Vagina (tissue), 2 donors: ENCODE results near the gene MAPRE3.

Source experiments
- POLR2A ChIP-seq, 2 donors: fragments of 450-650 bp; IDR thresholded peaks; one replicate each; pipeline ENCODE4 v1.6.1; 2017; ENCODE audit warnings: antibody characterized with exemption in 2 of 2, mild to moderate bottlenecking in 2 of 2, moderate library complexity in 2 of 2
- TF ChIP-seq, protein P1 (sequence below), 3 experiments: fragments of 450-650 bp in 2 of 3; fragments of 200-600 bp in 1 of 3; sonication (generic) in 1 of 3; IDR thresholded peaks; one replicate each; pipeline ENCODE4 v1.5.1; 2017 to 2019; ENCODE audit warnings: antibody characterized with exemption in 3 of 3, mild to moderate bottlenecking in 2 of 3, moderate library complexity in 2 of 3

DNA sequence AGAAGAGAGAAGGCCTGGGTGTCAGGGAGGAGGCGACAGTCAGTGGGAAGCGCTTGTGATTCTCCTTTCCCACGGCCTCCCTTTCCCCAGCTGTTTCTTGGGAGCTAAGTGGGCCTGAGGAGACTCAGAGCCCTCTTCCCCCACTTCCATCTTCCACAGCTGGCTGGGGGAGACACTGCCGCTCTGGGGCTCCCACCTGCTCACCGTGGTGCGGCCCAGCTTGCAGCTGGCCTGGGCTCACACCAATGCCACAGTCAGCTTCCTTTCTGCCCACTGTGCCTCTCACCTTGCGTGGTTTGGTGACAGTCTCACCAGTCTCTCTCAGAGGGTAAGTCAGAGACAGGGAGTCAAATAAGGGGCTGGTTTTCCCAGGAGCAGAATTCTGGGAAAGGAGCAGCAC, 69.4 kb downstream of the MAPRE3 start:
- TF ChIP-seq, protein P1, sequence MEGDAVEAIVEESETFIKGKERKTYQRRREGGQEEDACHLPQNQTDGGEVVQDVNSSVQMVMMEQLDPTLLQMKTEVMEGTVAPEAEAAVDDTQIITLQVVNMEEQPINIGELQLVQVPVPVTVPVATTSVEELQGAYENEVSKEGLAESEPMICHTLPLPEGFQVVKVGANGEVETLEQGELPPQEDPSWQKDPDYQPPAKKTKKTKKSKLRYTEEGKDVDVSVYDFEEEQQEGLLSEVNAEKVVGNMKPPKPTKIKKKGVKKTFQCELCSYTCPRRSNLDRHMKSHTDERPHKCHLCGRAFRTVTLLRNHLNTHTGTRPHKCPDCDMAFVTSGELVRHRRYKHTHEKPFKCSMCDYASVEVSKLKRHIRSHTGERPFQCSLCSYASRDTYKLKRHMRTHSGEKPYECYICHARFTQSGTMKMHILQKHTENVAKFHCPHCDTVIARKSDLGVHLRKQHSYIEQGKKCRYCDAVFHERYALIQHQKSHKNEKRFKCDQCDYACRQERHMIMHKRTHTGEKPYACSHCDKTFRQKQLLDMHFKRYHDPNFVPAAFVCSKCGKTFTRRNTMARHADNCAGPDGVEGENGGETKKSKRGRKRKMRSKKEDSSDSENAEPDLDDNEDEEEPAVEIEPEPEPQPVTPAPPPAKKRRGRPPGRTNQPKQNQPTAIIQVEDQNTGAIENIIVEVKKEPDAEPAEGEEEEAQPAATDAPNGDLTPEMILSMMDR (IDR thresholded peaks at IDR 0.05): no peak
- no peak for TF ChIP-seq POLR2A (IDR thresholded peaks at IDR 0.05)
